Duodenal mucosa (tissue), 2 donors: ENCODE data around the gene NNT.

Experiments used
- H3K27ac ChIP-seq: one replicate; pipeline ENCODE4 v1.7.0; 2013; ENCODE audit warnings: low read depth, low read length
- H3K27me3 ChIP-seq, 2 donors: one replicate each; pipeline ENCODE4 v1.7.0; 2013; ENCODE audit warnings: low read length in 2 of 2, control low read depth in 1 of 2; ENCODE audit not compliant: insufficient read depth in 2 of 2, control insufficient read depth in 1 of 2
- H3K36me3 ChIP-seq, 2 donors: one replicate each; pipeline ENCODE4 v1.7.0; 2013; ENCODE audit warnings: low read length in 2 of 2, control low read depth in 1 of 2; ENCODE audit not compliant: insufficient read depth in 2 of 2, control insufficient read depth in 1 of 2
- H3K4me1 ChIP-seq, 2 donors: one replicate each; pipeline ENCODE4 v1.7.0; 2013; ENCODE audit warnings: low read length in 2 of 2, control low read depth in 1 of 2; ENCODE audit not compliant: insufficient read depth in 2 of 2, control insufficient read depth in 1 of 2
- H3K4me3 ChIP-seq, 2 donors: one replicate each; pipeline ENCODE4 v1.7.0; 2013; ENCODE audit warnings: low read length in 2 of 2, low read depth in 1 of 2
- H3K9ac ChIP-seq, 2 donors: one replicate each; pipeline ENCODE4 v1.7.0; 2013; ENCODE audit warnings: low read length in 2 of 2, low read depth in 1 of 2
- H3K9me3 ChIP-seq, 2 donors: one replicate each; pipeline ENCODE4 v1.7.0; 2013; ENCODE audit warnings: low read length in 2 of 2, control low read depth in 1 of 2; ENCODE audit not compliant: control insufficient read depth in 1 of 2

Gene NNT

GRCh38 chr5:43620944-43621505 is 18.0 kb downstream of the NNT start:
- Histone ChIP-seq H3K9ac (no peak overlapping the region), H3K9me3 (no peaks in the 10 kb centered on the region), H3K4me1 (no peaks in the 10 kb centered on the region), H3K36me3 (peaks cover 13 to 27% of the 10 kb centered on the region in 2 donors), H3K4me3 (no peak overlapping the region), H3K27ac (no peak overlapping the region), H3K27me3 (no peaks in the 10 kb centered on the region)

DNA sequence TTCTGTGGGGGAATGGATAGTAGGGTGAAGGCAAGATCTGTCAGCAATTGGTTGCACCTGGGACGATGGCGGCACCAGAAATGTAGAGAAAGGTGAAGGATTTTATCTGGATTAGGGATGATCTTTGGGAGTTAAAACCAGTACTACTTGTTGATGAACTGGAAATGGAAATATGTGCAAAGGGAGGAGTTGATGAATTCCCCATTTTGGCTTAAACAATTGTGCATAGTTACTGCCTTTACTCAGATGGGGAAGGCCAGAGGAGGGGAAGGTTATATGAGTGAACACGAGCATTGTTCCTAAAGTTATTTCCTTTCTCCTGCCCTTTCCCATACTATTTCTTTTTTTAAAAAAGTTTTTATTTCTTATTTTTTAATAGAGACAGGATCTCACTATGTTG is 19.1 kb downstream of the NNT start:
- no peak overlapping the region for H3K27ac ChIP-seq
- H3K27me3 ChIP-seq = no peaks in the 10 kb centered on the region
- no peaks in the 10 kb centered on the region for H3K9me3 ChIP-seq
- H3K4me3 ChIP-seq = no peak overlapping the region
- H3K9ac ChIP-seq = no peak overlapping the region
- no peaks in the 10 kb centered on the region for H3K4me1 ChIP-seq
- H3K36me3 ChIP-seq = peaks cover 11 to 25% of the 10 kb centered on the region in 2 donors

- H3K4me1 ChIP-seq = no peaks in the 10 kb centered on the region
- peaks cover 10 to 24% of the 10 kb centered on the region in 2 donors for H3K36me3 ChIP-seq
- no peaks in the 10 kb centered on the region for H3K9me3 ChIP-seq
- no peak overlapping the region for H3K4me3 ChIP-seq
- H3K9ac ChIP-seq = no peak overlapping the region
- no peak overlapping the region for H3K27ac ChIP-seq
- no peaks in the 10 kb centered on the region for H3K27me3 ChIP-seq
These were observed 20.2 kb downstream of the NNT start for GRCh38 chr5:43623048-43623680.

GRCh38 chr5:43627028-43627427 is 24.0 kb downstream of the NNT start:
- Histone ChIP-seq H3K27ac (no peak overlapping the region), H3K4me3 (no peak overlapping the region), H3K9ac (no peak overlapping the region), H3K27me3 (no peaks in the 10 kb centered on the region), H3K36me3 (peaks cover 9 to 14% of the 10 kb centered on the region in 2 donors), H3K4me1 (peaks cover 0 to 3% of the 10 kb centered on the region in 2 donors), H3K9me3 (no peaks in the 10 kb centered on the region)

DNA sequence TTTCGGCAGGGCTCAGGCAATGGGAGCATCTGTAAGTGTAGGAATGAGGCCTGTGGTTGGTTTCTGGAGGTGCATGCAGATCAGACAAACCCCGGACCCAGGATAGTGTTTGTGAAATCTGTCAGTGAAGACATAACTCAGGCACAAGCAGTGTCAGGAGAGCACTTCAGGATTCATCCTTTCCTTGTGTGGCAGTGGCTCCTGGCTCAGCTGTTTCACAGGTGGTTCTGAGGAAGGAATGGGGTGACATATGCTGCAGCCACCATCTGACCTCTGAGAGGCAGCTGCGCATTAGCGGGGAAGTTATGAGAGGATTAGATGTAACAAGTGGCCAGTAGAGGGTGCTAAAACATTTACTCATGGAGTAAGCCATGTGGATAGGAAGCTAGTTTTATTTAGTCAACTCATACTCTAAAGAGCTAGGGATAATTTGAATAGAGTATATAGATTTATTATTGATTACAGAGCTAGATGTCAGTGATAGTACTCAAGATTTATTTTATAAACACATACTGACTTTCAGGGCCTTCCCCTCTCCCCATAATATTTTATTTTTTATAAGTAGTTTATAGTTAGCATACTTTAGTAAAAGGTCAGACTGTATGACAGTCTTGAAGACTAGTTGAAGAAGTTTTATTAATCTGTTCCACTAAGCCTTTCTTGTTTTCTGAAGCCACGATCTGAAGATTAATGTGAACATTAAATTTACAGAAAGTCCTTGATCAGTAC is 28.4 kb downstream of the NNT start:
- no peak overlapping the region for H3K27ac ChIP-seq
- H3K4me1 ChIP-seq = peaks cover 0 to 3% of the 10 kb centered on the region in 2 donors

GRCh38 chr5:43634621-43635020 is 31.6 kb downstream of the NNT start:
- Histone ChIP-seq H3K36me3 (peaks cover 4 to 23% of the 10 kb centered on the region in 2 donors), H3K4me1 (peaks cover 0 to 3% of the 10 kb centered on the region in 2 donors), H3K4me3 (no peak overlapping the region), H3K9ac (no peak overlapping the region), H3K27me3 (no peaks in the 10 kb centered on the region), H3K9me3 (no peaks in the 10 kb centered on the region), H3K27ac (no peak overlapping the region)

More for the DNA sequence above, 28.4 kb downstream of the NNT start:
- H3K4me3 ChIP-seq = no peak overlapping the region
- H3K9ac ChIP-seq = no peak overlapping the region
- peaks cover 7 to 26% of the 10 kb centered on the region in 2 donors for H3K36me3 ChIP-seq
- H3K9me3 ChIP-seq = no peaks in the 10 kb centered on the region
- H3K27me3 ChIP-seq = no peaks in the 10 kb centered on the region

- Histone ChIP-seq H3K9me3 (no peaks in the 10 kb centered on the region), H3K27ac (no peak overlapping the region), H3K4me3 (no peak overlapping the region), H3K4me1 (peaks cover 0 to 3% of the 10 kb centered on the region in 2 donors), H3K9ac (no peak overlapping the region), H3K36me3 (peaks cover 4 to 23% of the 10 kb centered on the region in 2 donors), H3K27me3 (no peaks in the 10 kb centered on the region)
These were observed 32.4 kb downstream of the NNT start for GRCh38 chr5:43635374-43635773.

DNA sequence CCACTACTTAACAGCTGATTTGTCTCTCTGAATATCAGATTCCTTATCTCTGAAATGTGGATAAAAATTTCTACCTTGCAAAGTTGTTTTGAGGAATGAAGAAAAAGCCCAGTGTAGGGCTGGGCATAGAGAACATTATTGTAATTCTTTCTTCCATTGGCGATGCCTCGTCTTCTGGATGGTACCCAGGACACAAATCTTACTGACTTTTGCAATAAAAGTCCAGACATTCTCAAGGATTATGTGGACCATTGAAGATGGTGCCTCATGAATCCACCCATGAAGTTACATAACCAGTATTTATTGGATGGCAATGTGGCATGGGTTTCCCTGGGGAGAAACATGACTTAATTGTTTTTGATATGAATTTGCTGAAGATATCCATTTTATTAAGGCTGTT is 33.1 kb downstream of the NNT start:
- Histone ChIP-seq H3K27ac (no peak overlapping the region), H3K9me3 (no peaks in the 10 kb centered on the region), H3K4me1 (peaks cover 0 to 2% of the 10 kb centered on the region in 2 donors), H3K27me3 (no peaks in the 10 kb centered on the region), H3K36me3 (peaks cover 4 to 20% of the 10 kb centered on the region in 2 donors), H3K9ac (no peak overlapping the region), H3K4me3 (no peak overlapping the region)

- Histone ChIP-seq H3K9ac (no peak overlapping the region), H3K36me3 (peaks cover under 1 to 17% of the 10 kb centered on the region in 2 donors), H3K27ac (no peak overlapping the region), H3K9me3 (no peaks in the 10 kb centered on the region), H3K4me3 (no peak overlapping the region), H3K4me1 (no peaks in the 10 kb centered on the region), H3K27me3 (no peaks in the 10 kb centered on the region)
These were observed 34.4 kb downstream of the NNT start for GRCh38 chr5:43637416-43637815.

GRCh38 chr5:43638107-43638506 is 35.1 kb downstream of the NNT start:
- Histone ChIP-seq H3K27me3 (no peaks in the 10 kb centered on the region), H3K36me3 (peaks cover 0 to 14% of the 10 kb centered on the region in 2 donors), H3K9me3 (no peaks in the 10 kb centered on the region), H3K4me1 (no peaks in the 10 kb centered on the region), H3K4me3 (no peak overlapping the region), H3K9ac (no peak overlapping the region), H3K27ac (no peak overlapping the region)
